ENCODE data around the gene MSI2.

Gene MSI2

GRCh38 chr17:57722704-57723043 is 466.4 kb downstream of the MSI2 start (continued):
- TF ChIP-seq, protein P1, sequence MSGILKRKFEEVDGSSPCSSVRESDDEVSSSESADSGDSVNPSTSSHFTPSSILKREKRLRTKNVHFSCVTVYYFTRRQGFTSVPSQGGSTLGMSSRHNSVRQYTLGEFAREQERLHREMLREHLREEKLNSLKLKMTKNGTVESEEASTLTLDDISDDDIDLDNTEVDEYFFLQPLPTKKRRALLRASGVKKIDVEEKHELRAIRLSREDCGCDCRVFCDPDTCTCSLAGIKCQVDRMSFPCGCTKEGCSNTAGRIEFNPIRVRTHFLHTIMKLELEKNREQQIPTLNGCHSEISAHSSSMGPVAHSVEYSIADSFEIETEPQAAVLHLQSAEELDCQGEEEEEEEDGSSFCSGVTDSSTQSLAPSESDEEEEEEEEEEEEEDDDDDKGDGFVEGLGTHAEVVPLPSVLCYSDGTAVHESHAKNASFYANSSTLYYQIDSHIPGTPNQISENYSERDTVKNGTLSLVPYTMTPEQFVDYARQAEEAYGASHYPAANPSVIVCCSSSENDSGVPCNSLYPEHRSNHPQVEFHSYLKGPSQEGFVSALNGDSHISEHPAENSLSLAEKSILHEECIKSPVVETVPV (CRISPR knock-in tag; IDR thresholded peaks at IDR 0.05): no peak
- TF ChIP-seq PPARA (CRISPR knock-in tag; IDR thresholded peaks at IDR 0.05; ENCODE audit: borderline replicate concordance): no peak

- TF ChIP-seq OSR1 (CRISPR knock-in tag; IDR thresholded peaks at IDR 0.05) (no peak), ISL1 (CRISPR knock-in tag; IDR thresholded peaks at IDR 0.05) (no peak), BACH2 (CRISPR knock-in tag; IDR thresholded peaks at IDR 0.05; ENCODE audit: borderline replicate concordance) (no peak), ZNF565 (CRISPR knock-in tag; conservative IDR thresholded peaks at IDR 0.05; ENCODE audit: low read depth) (no peak), ZNF8 (CRISPR knock-in tag; IDR thresholded peaks at IDR 0.05) (no peak), CREB5 (CRISPR knock-in tag; IDR thresholded peaks at IDR 0.05; ENCODE audit: low read depth) (no peak), ARNTL (CRISPR knock-in tag; IDR thresholded peaks at IDR 0.05; ENCODE audit: borderline replicate concordance, low read depth) (no peak), RARB (CRISPR knock-in tag; IDR thresholded peaks at IDR 0.05) (no peak), ZNF70 (CRISPR knock-in tag; IDR thresholded peaks at IDR 0.05) (no peak), CSDC2 (CRISPR knock-in tag; IDR thresholded peaks at IDR 0.05) (no peak), GLIS3 (CRISPR knock-in tag; IDR thresholded peaks at IDR 0.05) (no peak), TCF4 (CRISPR knock-in tag; IDR thresholded peaks at IDR 0.05; ENCODE audit: borderline replicate concordance) (no peak)
- TF ChIP-seq, protein P2, sequence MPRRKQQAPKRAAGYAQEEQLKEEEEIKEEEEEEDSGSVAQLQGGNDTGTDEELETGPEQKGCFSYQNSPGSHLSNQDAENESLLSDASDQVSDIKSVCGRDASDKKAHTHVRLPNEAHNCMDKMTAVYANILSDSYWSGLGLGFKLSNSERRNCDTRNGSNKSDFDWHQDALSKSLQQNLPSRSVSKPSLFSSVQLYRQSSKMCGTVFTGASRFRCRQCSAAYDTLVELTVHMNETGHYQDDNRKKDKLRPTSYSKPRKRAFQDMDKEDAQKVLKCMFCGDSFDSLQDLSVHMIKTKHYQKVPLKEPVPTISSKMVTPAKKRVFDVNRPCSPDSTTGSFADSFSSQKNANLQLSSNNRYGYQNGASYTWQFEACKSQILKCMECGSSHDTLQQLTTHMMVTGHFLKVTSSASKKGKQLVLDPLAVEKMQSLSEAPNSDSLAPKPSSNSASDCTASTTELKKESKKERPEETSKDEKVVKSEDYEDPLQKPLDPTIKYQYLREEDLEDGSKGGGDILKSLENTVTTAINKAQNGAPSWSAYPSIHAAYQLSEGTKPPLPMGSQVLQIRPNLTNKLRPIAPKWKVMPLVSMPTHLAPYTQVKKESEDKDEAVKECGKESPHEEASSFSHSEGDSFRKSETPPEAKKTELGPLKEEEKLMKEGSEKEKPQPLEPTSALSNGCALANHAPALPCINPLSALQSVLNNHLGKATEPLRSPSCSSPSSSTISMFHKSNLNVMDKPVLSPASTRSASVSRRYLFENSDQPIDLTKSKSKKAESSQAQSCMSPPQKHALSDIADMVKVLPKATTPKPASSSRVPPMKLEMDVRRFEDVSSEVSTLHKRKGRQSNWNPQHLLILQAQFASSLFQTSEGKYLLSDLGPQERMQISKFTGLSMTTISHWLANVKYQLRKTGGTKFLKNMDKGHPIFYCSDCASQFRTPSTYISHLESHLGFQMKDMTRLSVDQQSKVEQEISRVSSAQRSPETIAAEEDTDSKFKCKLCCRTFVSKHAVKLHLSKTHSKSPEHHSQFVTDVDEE (CRISPR knock-in tag; IDR thresholded peaks at IDR 0.05): no peak
- TF ChIP-seq, protein P3, sequence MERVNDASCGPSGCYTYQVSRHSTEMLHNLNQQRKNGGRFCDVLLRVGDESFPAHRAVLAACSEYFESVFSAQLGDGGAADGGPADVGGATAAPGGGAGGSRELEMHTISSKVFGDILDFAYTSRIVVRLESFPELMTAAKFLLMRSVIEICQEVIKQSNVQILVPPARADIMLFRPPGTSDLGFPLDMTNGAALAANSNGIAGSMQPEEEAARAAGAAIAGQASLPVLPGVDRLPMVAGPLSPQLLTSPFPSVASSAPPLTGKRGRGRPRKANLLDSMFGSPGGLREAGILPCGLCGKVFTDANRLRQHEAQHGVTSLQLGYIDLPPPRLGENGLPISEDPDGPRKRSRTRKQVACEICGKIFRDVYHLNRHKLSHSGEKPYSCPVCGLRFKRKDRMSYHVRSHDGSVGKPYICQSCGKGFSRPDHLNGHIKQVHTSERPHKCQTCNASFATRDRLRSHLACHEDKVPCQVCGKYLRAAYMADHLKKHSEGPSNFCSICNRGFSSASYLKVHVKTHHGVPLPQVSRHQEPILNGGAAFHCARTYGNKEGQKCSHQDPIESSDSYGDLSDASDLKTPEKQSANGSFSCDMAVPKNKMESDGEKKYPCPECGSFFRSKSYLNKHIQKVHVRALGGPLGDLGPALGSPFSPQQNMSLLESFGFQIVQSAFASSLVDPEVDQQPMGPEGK (CRISPR knock-in tag; IDR thresholded peaks at IDR 0.05; ENCODE audit: borderline replicate concordance): no peak
- no peak for ATAC-seq
Observed at GRCh38 chr17:57723427-57724025, 467.2 kb downstream of the MSI2 start.

DNA sequence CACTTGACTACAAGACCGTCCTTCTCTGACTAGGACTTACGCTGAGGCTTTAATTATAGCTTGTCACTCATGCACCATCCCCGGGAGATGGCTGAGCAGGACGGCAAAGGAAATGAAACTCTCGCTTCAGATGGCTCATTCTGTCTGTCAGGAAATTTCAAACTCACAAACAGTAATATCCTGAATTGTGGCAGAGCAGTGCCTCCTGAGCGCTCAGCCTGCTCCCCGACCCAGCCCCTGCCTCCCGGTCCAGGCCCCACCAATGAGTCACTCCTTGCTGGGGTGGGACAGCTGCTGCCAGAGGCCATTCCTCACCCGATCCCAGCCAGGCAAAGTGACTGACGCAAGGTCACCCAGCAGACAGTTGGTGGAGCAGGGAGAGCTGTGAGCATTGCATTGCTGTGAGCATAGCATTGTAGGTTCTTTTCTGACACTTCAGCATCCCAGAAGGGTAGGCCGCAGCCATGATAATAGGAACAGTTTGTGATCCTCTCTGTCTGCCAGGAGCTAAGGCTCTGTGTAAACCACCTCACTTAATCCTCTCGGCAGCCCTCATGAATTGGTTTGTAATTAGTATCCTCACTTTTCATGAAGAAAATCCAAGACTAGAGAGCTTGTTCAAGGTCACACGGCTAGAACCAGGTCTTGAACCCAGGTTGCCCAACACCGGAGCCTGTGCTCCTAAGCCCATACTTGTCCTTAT is 467.9 kb downstream of the MSI2 start:
- TF ChIP-seq, protein P4, sequence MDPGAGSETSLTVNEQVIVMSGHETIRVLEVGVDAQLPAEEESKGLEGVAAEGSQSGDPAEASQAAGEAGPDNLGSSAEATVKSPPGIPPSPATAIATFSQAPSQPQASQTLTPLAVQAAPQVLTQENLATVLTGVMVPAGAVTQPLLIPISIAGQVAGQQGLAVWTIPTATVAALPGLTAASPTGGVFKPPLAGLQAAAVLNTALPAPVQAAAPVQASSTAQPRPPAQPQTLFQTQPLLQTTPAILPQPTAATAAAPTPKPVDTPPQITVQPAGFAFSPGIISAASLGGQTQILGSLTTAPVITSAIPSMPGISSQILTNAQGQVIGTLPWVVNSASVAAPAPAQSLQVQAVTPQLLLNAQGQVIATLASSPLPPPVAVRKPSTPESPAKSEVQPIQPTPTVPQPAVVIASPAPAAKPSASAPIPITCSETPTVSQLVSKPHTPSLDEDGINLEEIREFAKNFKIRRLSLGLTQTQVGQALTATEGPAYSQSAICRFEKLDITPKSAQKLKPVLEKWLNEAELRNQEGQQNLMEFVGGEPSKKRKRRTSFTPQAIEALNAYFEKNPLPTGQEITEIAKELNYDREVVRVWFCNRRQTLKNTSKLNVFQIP (CRISPR knock-in tag; IDR thresholded peaks at IDR 0.05; ENCODE audit: borderline replicate concordance, low read depth): no peak
- TF ChIP-seq TOX (CRISPR knock-in tag; IDR thresholded peaks at IDR 0.05; ENCODE audit: borderline replicate concordance) (no peak), ESRRG (CRISPR knock-in tag; IDR thresholded peaks at IDR 0.05) (no peak)
- TF ChIP-seq, protein P2 (CRISPR knock-in tag; IDR thresholded peaks at IDR 0.05): no peak
- no peak; the same call in 1 of the 3 replicates for ATAC-seq
